ENCODE results near the gene CCNK.

DNA sequence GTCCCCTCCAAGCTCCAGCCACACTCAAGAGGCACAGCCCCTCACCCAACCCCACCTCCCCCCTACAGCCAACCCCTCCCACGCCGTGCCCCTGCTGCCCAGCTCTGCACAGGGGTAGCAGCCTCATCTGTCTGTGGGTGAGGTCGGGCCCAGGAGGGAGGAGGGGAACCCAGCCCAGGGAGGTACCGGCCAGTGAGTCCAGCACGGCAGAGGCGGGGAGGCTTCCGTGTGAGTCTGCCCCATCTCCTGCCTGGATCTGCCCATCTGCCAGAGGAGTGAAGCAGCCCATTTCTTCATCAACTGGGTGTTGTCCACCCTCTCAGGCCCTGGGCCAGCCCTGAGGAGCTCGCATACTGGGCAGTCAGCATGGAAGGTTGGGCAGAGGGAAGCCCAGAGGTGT, 54.2 kb downstream of the CCNK start:
- TF ChIP-seq, protein P1, sequence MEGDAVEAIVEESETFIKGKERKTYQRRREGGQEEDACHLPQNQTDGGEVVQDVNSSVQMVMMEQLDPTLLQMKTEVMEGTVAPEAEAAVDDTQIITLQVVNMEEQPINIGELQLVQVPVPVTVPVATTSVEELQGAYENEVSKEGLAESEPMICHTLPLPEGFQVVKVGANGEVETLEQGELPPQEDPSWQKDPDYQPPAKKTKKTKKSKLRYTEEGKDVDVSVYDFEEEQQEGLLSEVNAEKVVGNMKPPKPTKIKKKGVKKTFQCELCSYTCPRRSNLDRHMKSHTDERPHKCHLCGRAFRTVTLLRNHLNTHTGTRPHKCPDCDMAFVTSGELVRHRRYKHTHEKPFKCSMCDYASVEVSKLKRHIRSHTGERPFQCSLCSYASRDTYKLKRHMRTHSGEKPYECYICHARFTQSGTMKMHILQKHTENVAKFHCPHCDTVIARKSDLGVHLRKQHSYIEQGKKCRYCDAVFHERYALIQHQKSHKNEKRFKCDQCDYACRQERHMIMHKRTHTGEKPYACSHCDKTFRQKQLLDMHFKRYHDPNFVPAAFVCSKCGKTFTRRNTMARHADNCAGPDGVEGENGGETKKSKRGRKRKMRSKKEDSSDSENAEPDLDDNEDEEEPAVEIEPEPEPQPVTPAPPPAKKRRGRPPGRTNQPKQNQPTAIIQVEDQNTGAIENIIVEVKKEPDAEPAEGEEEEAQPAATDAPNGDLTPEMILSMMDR (IDR thresholded peaks at IDR 0.05) = no peak
- no peak for TF ChIP-seq EP300 (IDR thresholded peaks at IDR 0.05)

All from tibial nerve (tissue), 4 donors.